HG03460 (cell line): ENCODE results near the gene HSDL2.
"Not testable (repeated sequence)": the region's sequence is repeated elsewhere in the genome, so short reads cannot be mapped to it uniquely, and the experiment has no call there.

Experiments used
- ATAC-seq: cut with Tn5 transposase; IDR thresholded peaks from one replicate; pipeline ENCODE4 v1.9.1; 2021; ENCODE audit not compliant: unreplicated experiment

Gene HSDL2

DNA sequence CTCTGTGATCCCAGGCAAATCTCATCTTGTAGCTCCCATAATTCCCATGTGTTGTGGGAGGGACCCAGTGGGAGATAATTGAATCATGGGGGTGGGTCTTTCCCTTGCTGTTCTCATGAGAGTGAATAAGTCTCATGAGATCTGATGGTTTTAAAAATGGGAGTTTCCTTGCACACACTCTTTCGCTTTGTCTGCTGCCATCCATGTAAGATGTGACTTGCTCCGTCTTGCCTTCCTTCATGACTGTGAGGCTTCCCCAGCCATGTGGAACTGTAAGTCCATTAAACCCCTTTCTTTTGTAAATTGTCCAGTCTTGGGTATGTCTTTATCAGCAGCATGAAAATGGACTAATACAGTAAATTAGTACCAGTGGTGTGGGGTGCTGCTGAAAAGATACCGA is 14.7 kb upstream of the HSDL2 start:
- not testable (repeated sequence) for ATAC-seq

DNA sequence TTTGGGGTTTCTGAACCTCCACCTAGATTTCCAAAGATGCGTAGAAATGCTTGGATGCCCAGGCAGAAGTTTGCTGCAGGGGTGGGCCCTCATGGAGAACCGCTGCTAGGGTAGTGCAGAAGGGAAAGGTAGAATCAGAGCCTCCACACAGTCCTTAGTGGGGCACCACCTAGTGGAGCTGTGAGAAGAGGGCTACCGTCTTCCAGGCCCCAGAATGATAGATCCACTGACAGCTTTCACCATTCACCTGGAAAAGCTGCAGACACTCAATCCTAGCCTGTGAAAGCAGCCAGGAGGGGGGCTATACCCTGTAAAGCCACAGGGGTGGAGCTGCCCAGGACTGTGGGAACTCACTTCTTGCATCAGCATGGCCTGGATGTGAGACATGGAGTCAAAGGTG is 13.3 kb upstream of the HSDL2 start:
- no peak for ATAC-seq

- no peak for ATAC-seq
These were observed 12.4 kb upstream of the HSDL2 start for GRCh38 chr9:112367465-112367864.

- no peak for ATAC-seq
These were observed 10.1 kb upstream of the HSDL2 start for GRCh38 chr9:112369817-112370216.

DNA sequence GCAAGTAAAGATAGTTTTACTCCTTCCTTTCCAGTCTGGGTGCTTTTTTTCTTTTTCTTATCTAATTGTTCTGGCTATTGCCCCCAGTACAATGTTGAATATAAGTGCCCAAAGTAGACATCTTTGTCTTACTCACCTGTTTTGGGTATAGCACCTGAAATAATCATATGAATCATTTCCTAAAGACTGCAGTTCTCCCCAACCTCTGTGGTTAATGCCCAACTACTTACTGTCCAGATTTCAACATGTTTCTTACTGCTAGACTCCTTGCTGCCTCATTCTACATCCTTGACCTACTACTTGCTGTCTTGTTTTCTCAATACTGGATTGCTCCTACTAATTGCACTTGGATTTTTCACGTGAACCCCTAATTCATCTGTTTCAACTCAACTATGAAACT is 8.8 kb upstream of the HSDL2 start:
- ATAC-seq = no peak

- ATAC-seq = not testable (repeated sequence)
These were observed 6.2 kb upstream of the HSDL2 start for GRCh38 chr9:112373666-112374065.

DNA sequence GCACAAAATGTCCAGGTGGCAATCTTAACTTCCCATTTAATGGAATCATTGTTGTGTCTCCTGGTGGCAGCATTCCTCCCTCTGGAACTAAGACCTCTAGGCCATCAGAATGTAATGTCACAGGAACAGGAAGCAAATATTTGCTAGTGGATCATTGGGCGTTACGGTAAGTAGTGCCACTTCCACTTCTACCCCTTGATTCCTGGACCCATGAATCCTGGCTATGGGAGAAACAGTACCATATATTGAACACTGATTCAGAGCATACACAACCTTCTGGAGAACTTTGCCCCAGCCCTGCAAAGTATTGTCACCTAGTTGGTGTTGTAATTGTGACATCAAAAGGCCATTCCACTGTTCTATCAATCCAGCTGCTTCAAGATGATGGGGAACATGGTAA is 5.7 kb upstream of the HSDL2 start:
- not testable (repeated sequence) for ATAC-seq

DNA sequence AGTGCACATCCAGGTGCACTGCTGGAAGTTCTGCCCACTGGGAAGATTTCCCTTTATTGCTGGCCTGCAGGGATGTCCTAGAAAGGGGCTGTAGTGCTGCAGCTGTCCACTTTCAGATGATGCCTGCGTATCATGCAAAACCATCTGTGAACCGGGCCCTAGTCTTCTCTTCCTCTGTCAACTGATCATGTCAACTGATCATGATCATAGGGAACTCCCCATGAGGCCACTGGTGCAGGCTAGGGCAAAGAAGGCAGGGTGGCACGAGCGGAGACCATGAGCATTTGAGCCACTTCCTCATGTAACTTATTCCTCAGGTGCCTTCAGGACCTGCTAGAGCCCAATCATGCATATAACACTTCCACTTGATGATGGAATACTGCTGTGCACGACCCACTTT is 4.5 kb upstream of the HSDL2 start:
- no peak for ATAC-seq

- ATAC-seq = no peak
These were observed 2.8 kb upstream of the HSDL2 start for GRCh38 chr9:112377087-112377486.

- ATAC-seq = no peak
These were observed 2.1 kb upstream of the HSDL2 start for GRCh38 chr9:112377684-112378327.

GRCh38 chr9:112378328-112379176 is 1.4 kb upstream of the HSDL2 start:
- peak; percentile 5 for ATAC-seq

- ATAC-seq = peak; percentile 80
These were observed 469 bp upstream of the HSDL2 start for GRCh38 chr9:112379177-112380101.

DNA sequence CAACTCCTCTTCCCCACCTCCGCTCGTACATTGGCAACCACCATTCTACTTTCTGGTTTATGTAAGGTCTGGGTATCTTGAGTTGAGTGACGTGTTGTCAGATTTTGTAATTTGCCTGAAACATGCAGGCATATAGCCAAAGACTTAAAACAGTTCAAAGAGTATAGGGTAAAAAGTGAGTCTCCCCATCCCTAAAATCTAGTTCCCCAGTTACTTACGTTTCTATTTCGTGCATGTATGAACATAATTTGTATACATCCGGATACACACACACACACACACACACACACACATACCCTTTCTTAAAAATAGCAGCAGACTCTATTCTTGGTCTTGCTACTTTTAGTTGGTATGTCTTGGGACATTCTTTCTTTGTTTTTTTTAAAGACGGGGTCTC is 915 bp downstream of the HSDL2 start:
- ATAC-seq = no peak

DNA sequence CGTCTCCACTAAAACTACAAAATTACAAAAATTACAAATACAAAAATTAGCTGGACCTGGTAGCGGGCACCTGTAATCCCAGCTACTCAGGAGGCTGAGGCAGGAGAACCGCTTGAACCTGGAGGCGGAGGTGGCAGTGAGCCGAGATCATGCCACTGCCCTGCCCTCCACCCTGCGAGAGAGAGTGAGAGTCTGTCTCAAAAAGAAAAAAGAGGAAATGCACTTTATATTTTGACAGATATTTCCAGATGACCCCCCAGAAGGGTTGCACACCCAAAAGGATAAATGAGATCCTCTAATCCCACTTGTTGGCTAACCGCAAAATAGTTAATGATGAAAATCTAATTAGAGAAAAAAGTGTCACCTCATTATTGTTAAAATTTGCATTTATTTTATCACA is 2.2 kb downstream of the HSDL2 start:
- ATAC-seq = no peak

DNA sequence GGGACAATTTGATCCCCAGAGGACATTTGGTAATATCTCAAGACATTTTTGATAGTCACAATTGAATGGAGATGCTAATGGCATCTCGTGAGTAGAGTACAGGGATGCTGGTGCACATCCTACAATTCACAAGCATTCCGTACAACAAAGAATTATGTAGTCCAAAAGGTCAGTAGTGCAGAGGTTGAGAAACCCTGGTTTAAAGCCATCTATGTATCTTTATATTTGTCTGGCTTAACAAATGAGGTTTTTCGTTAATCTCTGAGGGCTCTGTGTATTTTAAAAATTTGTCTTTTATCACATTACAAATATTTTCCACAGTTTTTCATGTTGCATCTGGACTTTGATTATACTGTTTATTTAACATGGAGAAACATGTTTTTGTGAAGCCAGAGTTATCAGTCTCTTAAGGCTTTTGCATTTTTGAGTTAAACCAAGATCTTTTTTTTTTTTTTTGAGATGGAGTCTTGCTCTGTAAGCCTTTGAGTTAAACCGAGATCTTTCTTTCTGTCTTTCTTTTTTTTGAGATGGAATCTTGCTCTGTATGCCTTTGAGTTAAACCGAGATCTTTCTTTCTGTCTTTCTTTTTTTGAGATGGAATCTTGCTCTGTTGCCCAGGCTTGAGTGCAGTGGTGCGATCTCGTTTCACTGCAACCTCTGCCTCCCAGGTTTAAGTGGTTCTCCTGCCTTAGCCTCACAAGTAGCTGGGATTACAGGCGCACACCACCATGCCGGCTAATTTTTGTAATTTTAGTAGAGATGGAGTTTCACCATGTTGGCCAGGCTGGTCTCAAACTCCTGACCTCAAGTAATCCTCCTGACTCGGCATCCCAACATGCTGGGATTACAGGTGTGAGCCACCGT is 2.8 kb downstream of the HSDL2 start:
- no peak for ATAC-seq

GRCh38 chr9:112384219-112384618 is 4.3 kb downstream of the HSDL2 start:
- no peak for ATAC-seq

DNA sequence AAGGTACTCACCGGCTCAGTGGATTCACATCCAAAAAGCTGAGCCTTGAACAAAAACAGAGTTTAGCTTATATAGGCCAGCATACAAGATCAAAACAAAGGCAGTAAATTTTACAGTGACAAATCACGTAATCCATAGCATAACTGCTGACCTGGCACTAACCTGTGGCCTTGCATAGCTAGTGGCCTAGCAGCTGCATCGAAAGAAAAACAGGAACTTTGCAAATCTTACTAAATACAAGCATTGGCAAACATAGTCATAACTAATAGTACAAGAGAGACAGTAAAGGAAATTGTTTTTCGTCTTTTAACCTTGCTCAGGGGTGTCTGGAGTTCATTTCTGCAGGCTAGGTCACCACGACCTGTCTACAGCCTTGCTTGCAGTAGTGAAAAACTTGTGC is 4.8 kb downstream of the HSDL2 start:
- ATAC-seq = no peak

DNA sequence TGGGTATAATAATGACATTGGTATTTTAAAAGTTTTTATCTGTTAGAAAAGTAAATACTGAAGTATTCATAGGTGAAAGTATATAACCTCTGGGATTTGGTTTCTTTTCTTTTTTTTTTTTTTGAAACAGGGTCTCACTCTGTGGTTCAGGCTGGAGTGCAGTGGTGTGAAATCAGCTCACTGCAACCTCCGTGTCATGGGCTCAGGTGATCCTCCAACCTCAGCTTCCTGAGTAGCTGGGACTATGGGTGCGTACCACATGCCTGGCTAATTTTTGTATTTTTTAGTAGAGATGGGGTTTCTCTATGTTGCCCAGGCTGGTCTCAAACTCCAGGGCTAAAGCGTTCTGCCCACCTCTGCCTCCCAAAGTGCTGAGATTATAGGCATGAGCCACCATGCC is 7.2 kb downstream of the HSDL2 start:
- ATAC-seq = no peak

DNA sequence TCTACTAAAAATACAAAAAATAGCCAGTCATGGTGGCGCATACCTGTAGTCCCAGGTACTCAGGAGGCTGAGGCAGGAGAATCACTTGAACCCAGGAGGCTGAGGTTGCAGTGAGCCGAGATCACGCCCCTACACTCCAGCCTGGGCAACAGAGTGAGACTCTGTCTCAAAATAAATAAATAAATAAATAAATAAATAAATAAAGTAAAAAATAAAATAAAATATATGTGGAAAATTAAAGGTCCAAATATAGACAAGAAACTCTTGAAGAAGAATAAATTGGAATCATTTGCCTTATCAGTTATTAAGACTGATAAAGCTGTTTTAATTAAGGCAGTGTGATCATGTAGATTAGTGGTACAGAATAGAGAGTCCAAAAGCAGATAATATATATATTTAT is 10.0 kb downstream of the HSDL2 start:
- ATAC-seq = not testable (repeated sequence)

GRCh38 chr9:112391936-112392560 is 12.1 kb downstream of the HSDL2 start:
- ATAC-seq = not testable (repeated sequence)
